GM19452 (cell line): ENCODE measurements around the gene NAALADL2.
"Not testable (repeated sequence)": the region's sequence is repeated elsewhere in the genome, so short reads cannot be mapped to it uniquely, and the experiment has no call there.

Experiments
- ATAC-seq: cut with Tn5 transposase; IDR thresholded peaks from one replicate; pipeline ENCODE4 v1.9.1; 2021; ENCODE audit not compliant: unreplicated experiment

Gene NAALADL2

DNA sequence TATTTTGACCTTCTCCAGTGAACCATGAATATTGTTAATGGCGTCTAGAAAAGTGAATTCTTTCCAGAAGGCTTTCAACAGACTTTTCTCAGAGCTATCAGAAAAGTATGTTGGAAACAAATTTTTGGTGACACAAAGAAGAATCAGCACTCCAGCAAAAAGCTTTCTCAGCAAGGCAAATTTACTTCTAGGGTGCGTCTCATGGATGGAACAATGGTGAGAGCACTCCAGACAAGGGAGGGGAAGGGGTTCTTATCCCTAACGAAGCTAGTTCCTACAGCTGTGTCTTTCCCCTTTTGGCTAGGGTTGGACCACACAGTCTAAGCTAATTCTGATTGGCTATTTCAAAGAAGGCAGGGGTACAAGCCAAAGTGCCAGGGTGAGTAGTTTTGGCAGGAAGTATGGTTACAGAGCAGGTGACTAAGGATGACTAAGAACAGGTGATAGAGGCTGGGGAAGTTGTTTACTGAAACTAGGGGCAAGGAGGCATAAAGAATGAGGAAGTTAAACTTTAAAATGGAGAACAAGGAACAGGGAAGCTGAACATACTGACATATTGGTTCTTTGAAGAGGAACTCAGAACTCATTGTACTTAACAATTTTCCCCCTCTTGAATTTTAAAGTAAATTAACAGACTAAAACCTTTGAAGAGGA, 959.8 kb downstream of the NAALADL2 start:
- no peak for ATAC-seq

DNA sequence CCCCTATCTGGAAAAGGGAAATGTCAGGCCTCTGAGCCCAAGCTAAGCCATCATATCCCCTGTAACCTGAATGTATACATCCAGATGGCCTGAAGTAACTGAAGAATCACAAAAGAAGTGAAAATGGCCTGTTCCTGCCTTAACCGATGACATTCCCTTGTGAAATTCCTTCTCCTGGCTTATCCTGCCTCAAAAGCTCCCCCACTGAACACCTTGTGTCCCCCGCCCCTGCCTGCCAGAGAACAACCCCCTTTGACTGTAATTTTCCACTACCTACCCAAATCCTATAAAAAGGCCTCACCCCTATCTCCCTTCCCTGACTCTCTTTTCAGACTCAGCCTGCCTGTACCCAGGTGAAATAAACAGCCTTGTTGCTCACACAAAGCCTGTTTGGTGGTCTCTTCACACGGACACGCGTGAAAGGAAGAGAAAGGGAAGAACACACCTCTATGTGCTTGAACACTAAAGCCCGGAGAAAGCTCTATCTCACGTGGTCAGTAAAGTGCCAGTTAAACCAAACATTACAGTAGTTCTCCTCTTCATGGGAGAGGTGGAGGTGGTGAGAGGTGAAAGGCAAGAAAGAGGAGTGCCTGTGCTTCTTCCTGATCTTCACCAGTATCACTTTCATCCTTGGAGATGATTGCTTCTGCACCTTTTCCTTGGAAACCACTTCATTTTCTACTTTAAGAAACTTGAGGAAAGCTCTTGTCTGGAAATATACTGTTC, 963.8 kb downstream of the NAALADL2 start:
- ATAC-seq: not testable (repeated sequence)

DNA sequence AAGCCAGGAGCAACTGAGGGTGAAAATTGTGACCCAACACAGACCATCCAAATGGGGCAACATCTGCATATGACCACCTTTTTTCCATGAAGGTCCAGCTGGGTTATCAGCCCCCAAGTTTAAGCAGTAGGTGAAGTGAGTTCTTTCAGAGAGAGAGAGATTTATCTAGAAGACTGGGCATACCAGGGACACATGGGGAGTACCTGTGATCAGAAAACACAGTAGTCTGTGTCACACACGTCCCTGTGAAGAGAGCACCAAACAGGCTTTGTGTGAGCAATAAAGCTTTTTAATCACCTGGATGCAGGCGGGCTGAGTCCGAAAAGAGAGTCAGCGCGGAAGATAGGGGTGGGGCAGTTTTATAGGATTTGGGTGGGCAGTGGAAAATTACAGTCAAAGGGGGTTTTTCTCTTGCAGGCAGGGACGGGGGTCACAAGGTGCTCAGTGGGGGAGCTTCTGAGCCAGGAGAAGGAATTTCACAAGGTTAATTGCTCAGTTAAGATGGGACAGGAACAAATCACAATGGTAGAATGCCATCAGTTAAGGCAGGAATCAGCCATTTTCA, 966.0 kb downstream of the NAALADL2 start:
- ATAC-seq: not testable (repeated sequence)

DNA sequence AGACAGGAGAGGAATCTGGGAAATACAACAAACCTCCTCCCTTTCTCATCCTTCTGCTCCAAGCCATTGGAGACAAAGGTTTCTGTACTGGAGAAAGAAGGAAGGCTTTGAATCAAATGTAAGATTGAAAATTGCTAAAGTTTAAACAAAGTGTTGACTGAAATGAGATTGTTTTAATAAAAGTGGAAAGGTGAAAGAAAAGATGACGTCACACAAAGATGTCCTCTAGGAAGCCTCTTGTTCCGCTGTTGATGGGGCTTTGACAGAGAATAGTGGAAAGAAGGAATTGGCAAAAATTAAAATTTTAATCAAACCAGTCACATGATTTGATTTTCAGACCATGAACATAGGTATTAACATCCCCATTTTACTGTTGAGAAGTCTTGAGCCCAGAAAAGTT, 967.6 kb downstream of the NAALADL2 start:
- ATAC-seq: no peak

DNA sequence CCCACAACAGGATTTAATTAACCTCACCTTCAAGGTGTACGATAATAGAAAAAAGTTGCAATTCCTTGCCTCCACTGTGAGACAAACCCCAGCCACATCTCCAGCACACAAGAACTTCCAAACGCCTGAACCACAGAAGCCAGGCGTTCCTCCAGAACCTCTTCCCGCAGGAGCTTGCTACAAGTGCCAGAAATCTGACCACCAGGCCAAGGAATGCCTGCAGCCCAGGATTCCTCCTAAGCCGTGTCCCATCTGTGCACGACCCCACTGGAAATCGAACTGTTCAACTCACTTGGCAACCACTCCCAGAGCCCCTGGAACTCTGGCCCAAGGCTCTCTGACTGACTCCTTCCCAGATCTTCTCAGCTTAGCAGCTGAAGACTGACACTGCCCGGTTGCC, 970.7 kb downstream of the NAALADL2 start:
- ATAC-seq: not testable (repeated sequence)

DNA sequence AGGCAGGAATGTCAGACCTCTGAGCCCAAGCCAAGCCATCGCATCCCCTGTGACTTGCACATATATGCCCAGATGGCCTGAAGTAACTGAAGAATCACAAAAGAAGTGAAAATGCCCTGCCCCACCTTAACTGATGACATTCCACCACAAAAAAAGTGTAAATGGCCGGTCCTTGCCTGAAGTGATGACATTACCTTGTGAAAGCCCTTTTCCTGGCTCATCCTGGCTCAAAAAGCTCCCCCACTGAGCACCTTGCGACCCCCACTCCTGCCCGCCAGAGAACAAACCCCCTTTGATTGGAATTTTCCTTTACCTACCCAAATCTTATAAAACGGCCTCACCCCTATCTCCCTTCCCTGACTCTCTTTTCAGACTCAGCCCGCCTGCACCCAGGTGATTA, 976.6 kb downstream of the NAALADL2 start:
- ATAC-seq: not testable (repeated sequence)

DNA sequence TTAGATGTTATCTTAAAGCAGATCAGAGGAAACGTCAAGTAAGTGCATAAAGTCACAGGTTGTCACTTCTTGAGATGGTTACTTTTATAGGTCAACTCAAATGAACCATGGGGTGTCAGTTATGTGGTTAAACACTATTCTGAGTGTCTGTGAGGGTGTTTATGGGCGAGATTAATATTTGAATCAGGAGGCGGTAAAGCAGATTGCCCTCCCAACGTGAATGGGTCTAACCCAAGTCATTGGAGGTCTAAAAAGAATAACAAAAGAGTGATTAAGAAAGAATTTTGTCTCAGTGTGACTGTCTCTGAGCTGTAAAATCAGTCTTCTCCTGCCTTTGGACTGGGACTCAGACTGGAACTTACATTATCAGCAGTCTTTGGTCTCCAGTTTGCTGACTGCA, 977.5 kb downstream of the NAALADL2 start:
- no peak for ATAC-seq

DNA sequence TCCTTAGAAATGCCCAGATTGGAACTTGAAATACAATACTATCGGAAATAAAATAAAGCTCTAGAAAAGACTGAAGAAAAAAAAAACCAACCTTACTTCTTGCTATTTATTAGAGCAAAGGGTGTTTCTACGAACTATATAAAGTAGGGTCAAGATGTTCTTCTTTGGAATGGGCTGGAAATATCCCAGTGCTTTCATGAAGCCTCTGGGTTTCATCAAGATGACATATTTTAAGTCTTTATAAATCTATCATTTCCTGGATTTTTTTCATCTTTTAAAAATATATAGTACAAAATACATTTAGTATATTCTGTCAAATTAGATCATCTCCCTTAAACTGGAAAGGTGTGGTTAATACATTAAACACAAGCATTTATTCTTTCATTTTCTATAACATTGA, 978.8 kb downstream of the NAALADL2 start:
- ATAC-seq: no peak

DNA sequence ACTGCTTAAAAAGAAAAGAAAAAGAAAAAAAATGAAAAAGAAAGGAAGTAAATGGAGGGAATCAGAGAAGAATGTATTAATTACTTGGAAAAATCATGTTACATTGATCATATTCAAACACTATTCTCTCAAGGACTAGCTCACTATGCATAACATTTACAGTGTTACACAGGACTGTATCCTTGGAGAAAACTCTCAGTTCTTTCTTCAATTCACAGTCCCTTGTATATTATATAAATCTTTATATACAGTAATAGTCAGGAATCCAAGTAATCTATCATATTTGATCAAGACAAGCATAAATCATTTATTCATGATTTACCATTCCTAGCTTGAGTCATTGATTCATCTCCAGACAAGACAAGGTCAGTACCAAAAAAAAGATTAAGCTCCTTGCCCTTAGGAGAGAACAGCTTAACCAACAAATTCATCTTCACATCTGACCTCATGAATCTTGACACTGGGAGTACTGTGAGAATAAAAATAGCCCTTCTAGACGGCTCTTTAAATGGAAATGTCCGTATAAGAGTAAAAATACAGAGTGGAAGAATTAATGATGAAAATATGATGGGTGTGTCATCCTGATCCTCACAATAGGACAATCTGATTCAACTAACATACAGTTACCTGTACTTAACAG, 980.4 kb downstream of the NAALADL2 start:
- no peak for ATAC-seq

DNA sequence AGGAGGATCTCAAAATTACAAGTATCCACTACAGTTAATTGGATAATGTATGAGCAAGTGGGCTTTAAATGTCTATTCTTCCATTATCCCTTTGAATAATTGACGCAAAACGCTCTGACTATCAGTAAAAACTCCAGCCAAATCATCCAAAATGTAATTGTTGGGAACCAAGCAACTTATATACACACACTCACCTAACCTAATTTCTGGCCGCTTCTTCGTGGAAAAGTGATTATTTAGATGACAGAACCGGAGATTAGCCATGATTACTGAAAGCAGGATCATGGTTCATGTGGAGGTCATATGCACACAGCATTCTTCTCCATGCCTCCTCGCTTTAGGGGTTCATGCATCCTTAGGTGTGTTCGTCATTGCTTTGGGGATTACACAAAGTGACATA, 992.4 kb downstream of the NAALADL2 start:
- ATAC-seq: no peak

DNA sequence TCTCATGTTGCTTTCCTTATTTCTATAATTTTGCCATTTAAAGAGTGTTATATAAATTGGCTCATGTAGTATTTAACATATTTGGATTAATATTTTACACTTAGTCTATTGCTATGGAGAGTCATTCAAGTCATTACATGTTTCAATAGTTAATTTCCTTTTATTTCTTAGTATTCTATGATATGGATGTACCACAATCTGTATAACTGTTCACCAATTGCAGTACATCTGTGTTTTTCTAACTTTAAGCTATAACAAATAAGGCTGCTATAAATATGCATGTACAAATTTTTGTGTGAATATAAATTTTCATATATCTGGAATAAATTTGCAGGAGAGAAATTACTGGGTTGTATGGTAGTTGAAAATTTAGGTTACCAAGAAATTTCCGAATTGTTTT, 993.4 kb downstream of the NAALADL2 start:
- ATAC-seq: no peak

DNA sequence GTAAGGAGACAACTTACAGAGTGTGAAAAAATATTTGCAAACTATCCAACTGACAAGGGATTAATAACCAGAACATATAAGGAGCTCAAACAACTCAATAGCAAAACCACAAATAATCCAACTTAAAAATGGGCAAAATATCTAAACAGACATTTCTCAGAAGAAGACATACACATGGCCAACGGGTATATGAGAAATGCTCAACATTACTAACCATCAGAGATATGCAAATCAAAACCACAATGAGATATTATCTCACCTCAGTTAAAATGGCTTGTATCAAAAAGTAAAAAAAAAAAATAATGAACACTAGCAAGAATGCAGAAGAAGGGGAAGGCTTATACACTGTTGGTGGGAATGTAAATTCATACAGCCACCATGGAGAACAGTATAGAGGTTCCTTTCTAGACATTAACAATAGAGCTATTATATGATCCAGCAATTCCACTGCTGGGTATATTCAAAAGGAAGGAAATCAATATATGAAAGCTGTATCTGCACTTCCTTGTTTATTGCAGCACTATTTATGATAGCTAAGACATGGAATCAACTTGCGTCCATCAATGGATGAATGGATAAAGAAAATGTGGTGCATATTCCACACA, 998.6 kb downstream of the NAALADL2 start:
- ATAC-seq: no peak
